Astrocyte (in vitro differentiated cells and primary cell): ENCODE data around the gene CTNS.

Experiments
- CTCF ChIP-seq: IDR thresholded peaks from 2 replicates; pipeline ENCODE4 v1.5.1; 2011; ENCODE audit warnings: low read depth, mild to moderate bottlenecking, inconsistent platforms, low read length, moderate library complexity; ENCODE audit not compliant: insufficient read depth
- EZH2 ChIP-seq: IDR thresholded peaks from 2 replicates; pipeline ENCODE4 v1.6.1; 2012; ENCODE audit warnings: mild to moderate bottlenecking, low read length, inconsistent platforms; ENCODE audit not compliant: insufficient read depth

DNA sequence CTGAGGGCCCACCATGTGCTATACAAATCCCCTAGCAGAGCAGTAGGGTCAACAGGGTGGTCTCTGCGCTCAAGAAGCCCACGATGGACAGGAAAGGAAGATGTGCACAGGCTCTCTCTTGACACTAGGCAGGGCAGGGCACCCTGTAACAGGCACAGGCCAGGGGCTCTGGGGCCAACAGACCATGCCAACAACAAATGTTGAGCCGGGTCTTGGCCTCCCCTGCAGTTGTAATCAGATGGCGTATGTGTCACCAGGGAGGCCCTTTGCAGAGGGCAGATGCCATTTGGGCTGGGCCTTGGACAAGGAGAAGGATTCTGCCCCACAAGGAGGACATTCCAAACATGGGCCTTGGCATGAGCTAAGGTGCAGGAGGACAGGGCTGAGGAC lies 32.7 kb upstream of the CTNS start:
- TF ChIP-seq CTCF: no peak
- TF ChIP-seq EZH2: no peak
